ENCODE data around the gene TUBB4A.

The TUBB4A gene

GRCh38 chr19:6479836-6480398 lies 22.2 kb downstream of the TUBB4A start:
- Histone ChIP-seq H2BK5ac (ENCODE audit: low read length) (no peak overlapping the region), H2BK12ac (ENCODE audit: low read length) (peak overlapping the region; percentile 63), H3K36me3 (replicated peaks in 1 of 2; ENCODE audit: control insufficient read depth in 2 of 2, insufficient read depth in 2 of 2, low read length in 2 of 2) (no peaks in the 10 kb centered on the region), H3K27me3 (ENCODE audit: control insufficient read depth in 3 of 3, insufficient read depth in 3 of 3, low read depth in 1 of 3, low read length in 3 of 3) (peaks cover 3 to 45% (median 18%) of the 10 kb centered on the region in 3 experiments), H3K4me1 (ENCODE audit: control insufficient read depth in 2 of 2, insufficient read depth in 1 of 2, low read depth in 1 of 2, low read length in 2 of 2) (peaks cover 6 to 14% of the 10 kb centered on the region in 2 donors), H3K9me3 (replicated peaks in 1 of 2; ENCODE audit: control insufficient read depth in 2 of 2, insufficient read depth in 1 of 2, low read depth in 1 of 2, low read length in 2 of 2) (peaks cover 0 to 5% of the 10 kb centered on the region in 2 donors), H3K4me2 (ENCODE audit: insufficient read depth, low read length, poor library complexity, severe bottlenecking) (no peak overlapping the region), H2AK5ac (ENCODE audit: low read depth, low read length) (no peak overlapping the region), H3K23ac (ENCODE audit: low read depth, low read length, poor library complexity) (peak overlapping the region; percentile 12), H3K4ac (ENCODE audit: low read length) (no peak overlapping the region), H3K9ac (ENCODE audit: low read depth, low read length, poor library complexity) (no peak overlapping the region), H3K18ac (ENCODE audit: low read length) (peak overlapping the region; percentile 35), H2BK120ac (ENCODE audit: low read depth, low read length) (no peak overlapping the region), H3K14ac (ENCODE audit: low read length) (no peak overlapping the region), H4K91ac (ENCODE audit: low read depth, low read length, poor library complexity) (no peak overlapping the region), H4K8ac (ENCODE audit: low read depth, low read length) (no peak overlapping the region), H3K79me1 (ENCODE audit: low read depth, low read length) (peaks cover 2% of the 10 kb centered on the region), H2BK15ac (ENCODE audit: low read length) (no peak overlapping the region), H3K4me3 (ENCODE audit: low read length in 2 of 2) (peak overlapping the region in 1 of 2 donors; percentile 8), H2AFZ (ENCODE audit: low read length) (no peak overlapping the region), H3K27ac (replicated peaks; ENCODE audit: low read length) (no peak overlapping the region)
- DNase-seq (ENCODE audit: low spot score), result no peak
- no CpG with 5 or more reads among the region's 7 CpGs for WGBS, 2 donors (ENCODE audit: extremely low coverage in 2 of 2, insufficient read length in 2 of 2, insufficient replicate concordance in 1 of 2)

DNA sequence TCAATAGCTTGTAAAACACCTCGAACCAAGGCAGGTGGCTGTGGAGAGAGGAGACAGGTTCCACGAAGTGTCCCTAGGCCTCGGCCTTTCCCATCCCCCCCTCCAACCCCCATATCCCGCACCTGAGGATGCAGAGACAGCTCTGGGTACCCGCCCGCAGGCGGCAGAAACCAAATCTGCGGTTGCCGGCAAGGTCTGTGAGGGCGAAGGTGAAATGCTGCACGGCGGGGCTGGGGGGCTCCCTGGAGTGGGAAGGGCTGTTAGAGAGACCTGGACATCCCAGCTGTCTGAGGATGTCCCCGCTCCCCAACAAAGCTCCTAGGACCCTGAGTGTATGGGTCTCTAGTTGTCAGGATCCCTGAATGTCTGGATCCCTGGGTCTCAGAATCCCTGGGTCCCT lies 23.3 kb downstream of the TUBB4A start:
- Histone ChIP-seq H2AFZ (ENCODE audit: low read length) (no peak overlapping the region), H2BK120ac (ENCODE audit: low read depth, low read length) (no peak overlapping the region), H2BK12ac (ENCODE audit: low read length) (no peak overlapping the region), H3K9ac (ENCODE audit: low read depth, low read length, poor library complexity) (no peak overlapping the region), H3K23ac (ENCODE audit: low read depth, low read length, poor library complexity) (no peak overlapping the region), H2BK15ac (ENCODE audit: low read length) (no peak overlapping the region), H3K18ac (ENCODE audit: low read length) (no peak overlapping the region), H4K8ac (ENCODE audit: low read depth, low read length) (no peak overlapping the region), H3K9me3 (replicated peaks in 1 of 2; ENCODE audit: control insufficient read depth in 2 of 2, insufficient read depth in 1 of 2, low read depth in 1 of 2, low read length in 2 of 2) (peaks cover 0 to 5% of the 10 kb centered on the region in 2 donors), H3K36me3 (replicated peaks in 1 of 2; ENCODE audit: control insufficient read depth in 2 of 2, insufficient read depth in 2 of 2, low read length in 2 of 2) (no peaks in the 10 kb centered on the region), H3K27ac (replicated peaks; ENCODE audit: low read length) (no peak overlapping the region), H3K14ac (ENCODE audit: low read length) (peak overlapping the region; percentile 71), H3K4me3 (ENCODE audit: low read length in 2 of 2) (no peak overlapping the region), H3K4me1 (ENCODE audit: control insufficient read depth in 2 of 2, insufficient read depth in 1 of 2, low read depth in 1 of 2, low read length in 2 of 2) (peaks cover 6 to 14% of the 10 kb centered on the region in 2 donors), H3K27me3 (ENCODE audit: control insufficient read depth in 3 of 3, insufficient read depth in 3 of 3, low read depth in 1 of 3, low read length in 3 of 3) (peaks cover 3 to 52% (median 18%) of the 10 kb centered on the region in 3 experiments), H3K79me1 (ENCODE audit: low read depth, low read length) (peaks cover 2% of the 10 kb centered on the region), H3K4me2 (ENCODE audit: insufficient read depth, low read length, poor library complexity, severe bottlenecking) (no peak overlapping the region), H3K4ac (ENCODE audit: low read length) (no peak overlapping the region), H2AK5ac (ENCODE audit: low read depth, low read length) (peak overlapping the region; percentile 81), H4K91ac (ENCODE audit: low read depth, low read length, poor library complexity) (no peak overlapping the region), H2BK5ac (ENCODE audit: low read length) (no peak overlapping the region)
- no CpG with 5 or more reads among the region's 13 CpGs for WGBS, 2 donors (ENCODE audit: extremely low coverage in 2 of 2, insufficient read length in 2 of 2, insufficient replicate concordance in 1 of 2)
- no peak for DNase-seq (ENCODE audit: low spot score)

DNA sequence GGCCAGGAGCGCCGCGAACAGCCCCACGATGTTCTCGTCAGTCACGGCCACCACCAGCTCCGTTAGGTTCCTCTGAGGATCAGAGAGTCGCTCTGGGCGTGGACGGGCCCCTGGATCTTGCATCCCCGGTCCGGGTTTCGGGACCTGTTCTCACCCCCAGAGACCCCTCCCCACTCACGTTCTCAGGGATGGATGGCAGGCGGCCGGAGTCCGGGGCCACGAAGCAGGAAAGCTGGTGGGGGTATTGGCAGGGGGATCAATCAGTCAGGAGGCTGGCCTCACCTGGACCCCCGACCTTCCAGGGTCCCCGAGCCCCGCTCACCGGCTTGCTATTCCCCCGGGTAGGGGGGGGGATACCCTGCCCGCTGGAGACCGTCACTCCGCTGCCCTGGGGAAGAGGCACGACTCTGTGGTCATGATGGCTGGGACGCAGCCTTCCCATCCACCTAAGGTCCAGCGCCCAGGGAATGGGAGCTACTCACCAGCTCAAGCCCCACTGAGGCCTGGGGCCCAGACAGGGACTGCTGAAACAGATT lies 25.1 kb downstream of the TUBB4A start:
- Histone ChIP-seq H3K9me3 (replicated peaks in 1 of 2; ENCODE audit: control insufficient read depth in 2 of 2, insufficient read depth in 1 of 2, low read depth in 1 of 2, low read length in 2 of 2) (peaks cover 0 to 5% of the 10 kb centered on the region in 2 donors), H4K91ac (ENCODE audit: low read depth, low read length, poor library complexity) (no peak overlapping the region), H2AFZ (ENCODE audit: low read length) (peak overlapping the region; percentile 84), H4K8ac (ENCODE audit: low read depth, low read length) (no peak overlapping the region), H3K27ac (replicated peaks; ENCODE audit: low read length) (no peak overlapping the region), H3K4me1 (ENCODE audit: control insufficient read depth in 2 of 2, insufficient read depth in 1 of 2, low read depth in 1 of 2, low read length in 2 of 2) (peaks cover 6 to 14% of the 10 kb centered on the region in 2 donors), H2AK5ac (ENCODE audit: low read depth, low read length) (peak overlapping the region; percentile 90), H3K9ac (ENCODE audit: low read depth, low read length, poor library complexity) (peak overlapping the region; percentile 72), H3K14ac (ENCODE audit: low read length) (no peak overlapping the region), H2BK5ac (ENCODE audit: low read length) (no peak overlapping the region), H3K4ac (ENCODE audit: low read length) (no peak overlapping the region), H2BK120ac (ENCODE audit: low read depth, low read length) (no peak overlapping the region), H3K79me1 (ENCODE audit: low read depth, low read length) (peaks cover 2% of the 10 kb centered on the region), H3K36me3 (replicated peaks in 1 of 2; ENCODE audit: control insufficient read depth in 2 of 2, insufficient read depth in 2 of 2, low read length in 2 of 2) (no peaks in the 10 kb centered on the region), H2BK15ac (ENCODE audit: low read length) (peak overlapping the region; percentile 64), H3K4me2 (ENCODE audit: insufficient read depth, low read length, poor library complexity, severe bottlenecking) (peak overlapping the region; percentile 78), H2BK12ac (ENCODE audit: low read length) (no peak overlapping the region), H3K18ac (ENCODE audit: low read length) (peak overlapping the region; percentile 90), H3K4me3 (ENCODE audit: low read length in 2 of 2) (peak overlapping the region in 1 of 2 donors; percentile 73), H3K27me3 (ENCODE audit: control insufficient read depth in 3 of 3, insufficient read depth in 3 of 3, low read depth in 1 of 3, low read length in 3 of 3) (peaks cover 3 to 56% (median 18%) of the 10 kb centered on the region in 3 experiments), H3K23ac (ENCODE audit: low read depth, low read length, poor library complexity) (peak overlapping the region; percentile 17)
- whole genome bisulfite sequencing, 2 donors (ENCODE audit: extremely low coverage in 2 of 2, insufficient read length in 2 of 2, insufficient replicate concordance in 1 of 2), result no CpG with 5 or more reads among the region's 29 CpGs
- no peak for DNase-seq (ENCODE audit: low spot score)

- Histone ChIP-seq H2AFZ (ENCODE audit: low read length) (peak overlapping the region; percentile 84), H4K8ac (ENCODE audit: low read depth, low read length) (no peak overlapping the region), H2BK15ac (ENCODE audit: low read length) (no peak overlapping the region), H2AK5ac (ENCODE audit: low read depth, low read length) (no peak overlapping the region), H3K4me2 (ENCODE audit: insufficient read depth, low read length, poor library complexity, severe bottlenecking) (peak overlapping the region; percentile 78), H3K4me1 (ENCODE audit: control insufficient read depth in 2 of 2, insufficient read depth in 1 of 2, low read depth in 1 of 2, low read length in 2 of 2) (peaks cover 4 to 13% of the 10 kb centered on the region in 2 donors), H3K36me3 (replicated peaks in 1 of 2; ENCODE audit: control insufficient read depth in 2 of 2, insufficient read depth in 2 of 2, low read length in 2 of 2) (no peaks in the 10 kb centered on the region), H2BK5ac (ENCODE audit: low read length) (no peak overlapping the region), H3K4me3 (ENCODE audit: low read length in 2 of 2) (peak overlapping the region in 1 of 2 donors; percentile 73), H3K9ac (ENCODE audit: low read depth, low read length, poor library complexity) (peak overlapping the region; percentile 72), H3K9me3 (replicated peaks in 1 of 2; ENCODE audit: control insufficient read depth in 2 of 2, insufficient read depth in 1 of 2, low read depth in 1 of 2, low read length in 2 of 2) (peaks cover 0 to 5% of the 10 kb centered on the region in 2 donors), H3K4ac (ENCODE audit: low read length) (no peak overlapping the region), H3K27ac (replicated peaks; ENCODE audit: low read length) (no peak overlapping the region), H3K79me1 (ENCODE audit: low read depth, low read length) (peaks cover 2% of the 10 kb centered on the region), H3K14ac (ENCODE audit: low read length) (no peak overlapping the region), H3K27me3 (ENCODE audit: control insufficient read depth in 3 of 3, insufficient read depth in 3 of 3, low read depth in 1 of 3, low read length in 3 of 3) (peaks cover 3 to 56% (median 18%) of the 10 kb centered on the region in 3 experiments), H4K91ac (ENCODE audit: low read depth, low read length, poor library complexity) (no peak overlapping the region), H3K18ac (ENCODE audit: low read length) (peak overlapping the region; percentile 90), H2BK12ac (ENCODE audit: low read length) (no peak overlapping the region), H2BK120ac (ENCODE audit: low read depth, low read length) (no peak overlapping the region), H3K23ac (ENCODE audit: low read depth, low read length, poor library complexity) (peak overlapping the region; percentile 17)
- no CpG with 5 or more reads among the region's 33 CpGs for WGBS, 2 donors (ENCODE audit: extremely low coverage in 2 of 2, insufficient read length in 2 of 2, insufficient replicate concordance in 1 of 2)
- peak; percentile 98 for DNase-seq (ENCODE audit: low spot score)
Measured at GRCh38 chr19:6476155-6476895, 25.8 kb downstream of the TUBB4A start.
